CMK (cell line): Measurements from ENCODE around the gene ANKFN1.

Experiments
- DNase-seq: peaks from one replicate; pipeline ENCODE4 v3.0.0-alpha.2; 2010; ENCODE audit warnings: low read depth

The ANKFN1 gene

GRCh38 chr17:56447171-56447570, 293.9 kb downstream of the ANKFN1 start:
- no peak for DNase-seq

GRCh38 chr17:56448371-56448770, 295.1 kb downstream of the ANKFN1 start:
- no peak for DNase-seq

DNA sequence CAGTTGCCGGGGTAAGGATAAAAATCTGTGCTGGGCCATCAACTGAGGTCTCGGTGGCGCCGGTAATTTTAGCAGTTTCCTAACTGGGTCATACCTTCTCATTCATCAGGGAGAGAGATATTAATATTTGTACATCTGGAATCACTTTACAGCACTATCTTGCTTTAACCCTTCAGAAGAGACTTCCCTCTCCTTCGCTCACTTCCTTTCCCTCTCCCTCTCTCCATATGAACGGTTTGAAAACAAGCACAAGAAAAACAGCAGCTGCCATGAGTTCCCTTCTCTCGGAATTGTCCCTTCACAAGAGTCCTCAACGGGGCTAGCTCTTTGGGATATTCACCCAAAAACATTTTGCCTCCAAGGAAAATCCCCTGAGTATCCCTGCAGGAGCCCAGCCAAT, 295.9 kb downstream of the ANKFN1 start:
- DNase-seq, result no peak

DNA sequence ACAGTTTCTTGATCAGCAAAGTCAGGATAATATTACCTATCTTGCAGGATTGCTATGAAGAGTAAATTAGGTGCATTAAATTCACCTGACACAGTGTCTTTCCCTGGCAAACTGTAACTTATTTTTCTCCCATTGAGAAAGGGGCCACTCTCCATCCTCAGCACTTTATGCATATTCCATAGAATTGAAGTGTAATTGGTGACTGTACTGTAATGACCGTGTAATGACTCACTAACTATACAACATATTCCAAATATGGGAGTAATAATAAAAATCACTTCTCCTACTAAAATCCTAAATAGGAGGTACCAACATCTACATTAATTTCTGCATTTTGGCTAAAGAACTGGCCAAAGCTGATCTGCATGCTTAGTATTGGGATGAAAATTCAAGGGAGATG, 298.4 kb downstream of the ANKFN1 start:
- no peak for DNase-seq

GRCh38 chr17:56452461-56452860, 299.2 kb downstream of the ANKFN1 start:
- no peak for DNase-seq

DNA sequence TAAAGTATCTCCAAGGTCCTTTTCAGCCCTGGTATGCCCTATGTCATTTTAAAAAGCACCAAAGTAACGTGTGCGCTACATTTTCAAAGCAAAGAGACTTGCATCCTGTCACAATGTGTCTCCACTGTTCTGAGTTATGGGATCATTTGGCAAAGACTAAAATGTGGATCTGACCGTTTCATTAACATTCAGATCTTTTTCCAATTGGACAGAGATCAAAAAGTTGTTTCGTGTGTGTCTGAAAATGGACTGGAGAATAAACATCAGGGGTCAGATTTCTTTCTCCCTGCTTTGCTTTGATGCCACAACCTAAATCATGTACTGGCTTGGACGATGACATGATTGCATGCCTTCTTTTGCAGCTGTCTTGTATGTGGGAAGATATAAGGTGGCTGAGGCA, 304.2 kb downstream of the ANKFN1 start:
- no peak for DNase-seq

GRCh38 chr17:56465886-56466285, 312.6 kb downstream of the ANKFN1 start:
- no peak for DNase-seq

GRCh38 chr17:56468840-56469239, 315.6 kb downstream of the ANKFN1 start:
- DNase-seq, result no peak

- no peak for DNase-seq
Observed at GRCh38 chr17:56471696-56472095, 318.4 kb downstream of the ANKFN1 start.

- no peak for DNase-seq
Observed at GRCh38 chr17:56475116-56475515, 321.8 kb downstream of the ANKFN1 start.

DNA sequence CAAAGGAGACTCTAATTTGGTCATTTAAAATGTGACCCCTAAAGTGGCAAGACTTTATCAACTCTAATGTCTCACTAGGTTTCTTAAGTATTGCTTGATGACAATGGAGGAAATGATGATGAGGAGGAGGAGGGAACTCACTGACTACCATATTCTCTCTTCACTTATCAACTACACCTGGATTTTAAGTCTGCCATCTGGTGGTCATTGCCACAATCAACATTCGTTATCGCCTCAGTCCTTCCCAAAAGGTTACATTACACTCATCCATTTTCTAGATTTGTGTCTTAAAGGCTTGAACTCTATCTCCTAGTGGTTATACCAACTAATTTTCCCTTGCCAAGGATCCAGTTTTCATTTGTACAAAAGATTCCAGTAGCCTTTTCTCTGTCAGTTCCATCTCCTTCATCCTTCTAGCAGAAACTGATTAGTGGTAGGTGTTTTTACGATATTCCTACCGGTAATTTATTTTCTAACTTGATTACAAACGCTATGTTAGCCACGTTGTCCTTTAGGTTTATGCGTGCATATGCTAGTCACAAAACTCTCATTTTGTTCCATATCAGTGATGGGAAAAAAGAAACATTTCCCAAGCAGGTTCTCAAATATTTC, 325.7 kb downstream of the ANKFN1 start:
- peak; percentile 4 for DNase-seq

DNA sequence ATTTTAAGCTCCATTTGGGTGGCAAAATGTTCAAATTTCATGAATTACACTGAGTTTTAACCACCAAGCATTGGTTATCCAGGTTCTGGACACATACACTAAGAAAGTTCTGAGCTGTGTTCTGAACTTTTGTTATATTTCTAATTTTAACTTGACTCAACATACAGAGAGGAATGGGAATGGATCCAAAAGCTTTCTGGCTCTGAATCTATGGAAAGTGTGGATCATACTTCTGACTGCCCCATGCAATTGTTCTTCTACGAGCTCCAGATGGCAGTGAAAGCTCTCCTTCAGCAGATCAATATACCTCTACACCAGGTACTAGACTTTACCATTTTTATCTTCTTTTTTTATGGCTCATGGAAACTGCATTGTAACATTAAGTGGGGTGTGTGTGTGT, 327.2 kb downstream of the ANKFN1 start:
- no peak for DNase-seq

DNA sequence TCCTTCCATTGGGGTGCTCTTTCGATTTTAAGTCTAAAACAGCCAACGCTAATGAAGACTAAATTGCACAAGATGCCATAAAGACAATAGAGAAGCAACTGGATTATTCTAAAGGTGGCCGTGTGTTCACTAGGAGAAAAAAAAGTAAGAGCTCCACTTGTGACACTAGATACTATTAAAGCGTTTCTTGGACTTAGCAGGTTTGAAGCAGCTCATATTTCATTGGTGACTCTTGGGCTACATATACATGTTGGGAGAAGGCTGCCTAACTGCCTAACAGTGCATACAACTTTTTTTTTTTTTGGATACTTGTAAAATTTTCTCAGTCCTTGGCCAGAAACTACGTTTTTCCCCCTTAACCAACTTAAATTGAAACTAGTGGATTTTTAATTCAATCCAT, 328.4 kb downstream of the ANKFN1 start:
- no peak for DNase-seq

DNA sequence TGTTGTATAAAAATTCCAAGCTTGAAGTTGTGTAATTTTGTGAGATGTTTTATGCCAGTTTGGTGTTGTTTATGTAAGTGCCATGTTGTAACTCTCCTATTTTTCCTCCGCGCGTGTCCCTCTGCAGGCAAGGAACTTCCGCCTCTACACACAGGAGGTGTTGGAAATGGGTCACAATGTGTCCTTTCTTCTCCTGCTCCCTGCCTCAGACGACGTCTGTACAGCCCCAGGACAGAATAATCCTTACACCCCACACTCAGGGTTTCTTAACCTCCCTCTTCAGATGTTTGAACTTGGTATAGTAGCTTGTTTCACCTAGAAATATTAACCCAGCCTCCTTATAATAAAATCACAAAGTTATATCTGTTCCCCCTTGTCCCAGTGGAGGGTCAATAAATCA, 329.0 kb downstream of the ANKFN1 start:
- DNase-seq, result no peak

DNA sequence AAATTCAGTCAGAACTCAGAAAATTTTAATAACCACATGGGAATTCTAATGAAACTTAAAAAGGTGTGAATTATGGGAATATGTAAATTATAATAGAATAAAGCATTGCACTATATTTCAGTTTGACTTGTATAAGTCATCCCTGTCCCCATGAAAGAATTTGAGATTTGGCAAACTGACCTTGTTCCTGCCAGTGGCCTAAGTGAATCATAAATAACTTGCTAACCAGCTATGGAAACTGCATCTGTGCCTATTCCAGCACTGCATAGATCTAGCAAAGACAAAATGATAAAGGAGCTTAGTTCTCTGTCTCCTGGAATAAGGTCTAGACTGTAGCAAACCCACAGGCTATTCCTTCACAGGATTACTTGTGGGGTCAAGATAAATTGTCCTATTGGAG, 333.5 kb downstream of the ANKFN1 start:
- DNase-seq, result no peak

DNA sequence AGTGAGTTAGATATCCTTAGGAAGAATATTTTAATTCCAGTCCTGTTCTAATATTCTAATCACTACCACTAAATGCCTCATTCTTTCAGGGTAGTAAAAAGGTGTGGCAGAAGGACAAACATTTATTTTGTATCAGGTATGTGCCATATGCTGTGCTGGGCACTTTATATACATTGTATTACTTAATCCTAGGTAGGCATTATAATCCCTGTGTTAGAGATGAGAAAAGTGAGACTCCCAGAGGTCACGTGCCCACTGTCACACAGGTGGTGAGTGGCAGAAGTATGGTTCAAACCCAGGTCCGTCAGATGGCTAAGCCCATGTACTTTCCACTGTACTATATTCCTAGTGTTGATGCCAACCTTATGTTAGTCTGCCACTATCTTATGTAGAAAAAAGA, 335.5 kb downstream of the ANKFN1 start:
- DNase-seq, result no peak

DNA sequence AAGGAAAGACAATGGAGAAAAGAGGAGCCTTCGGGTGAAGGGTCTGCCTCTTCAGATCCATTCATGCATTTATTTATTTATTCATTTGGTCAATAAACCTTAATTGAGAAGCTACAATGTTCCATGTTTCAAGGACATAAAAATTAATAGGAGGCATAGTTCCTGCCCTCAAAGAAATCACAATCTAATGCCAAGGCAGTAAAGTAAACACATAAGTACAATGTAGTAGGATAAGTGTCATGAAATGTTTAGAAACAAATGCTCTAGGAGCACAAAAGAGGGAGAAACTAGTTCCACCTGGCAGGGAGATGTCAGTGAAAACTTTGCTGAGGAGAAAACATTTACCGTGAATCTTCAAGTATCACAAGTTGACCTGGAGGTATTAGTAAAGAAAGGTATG, 336.7 kb downstream of the ANKFN1 start:
- DNase-seq, result no peak

- DNase-seq, result no peak
Observed at GRCh38 chr17:56495556-56495955, 342.3 kb downstream of the ANKFN1 start.

GRCh38 chr17:56497132-56497531, 343.9 kb downstream of the ANKFN1 start:
- no peak for DNase-seq

- DNase-seq, result no peak
Observed at GRCh38 chr17:56499799-56500388, 346.6 kb downstream of the ANKFN1 start.

DNA sequence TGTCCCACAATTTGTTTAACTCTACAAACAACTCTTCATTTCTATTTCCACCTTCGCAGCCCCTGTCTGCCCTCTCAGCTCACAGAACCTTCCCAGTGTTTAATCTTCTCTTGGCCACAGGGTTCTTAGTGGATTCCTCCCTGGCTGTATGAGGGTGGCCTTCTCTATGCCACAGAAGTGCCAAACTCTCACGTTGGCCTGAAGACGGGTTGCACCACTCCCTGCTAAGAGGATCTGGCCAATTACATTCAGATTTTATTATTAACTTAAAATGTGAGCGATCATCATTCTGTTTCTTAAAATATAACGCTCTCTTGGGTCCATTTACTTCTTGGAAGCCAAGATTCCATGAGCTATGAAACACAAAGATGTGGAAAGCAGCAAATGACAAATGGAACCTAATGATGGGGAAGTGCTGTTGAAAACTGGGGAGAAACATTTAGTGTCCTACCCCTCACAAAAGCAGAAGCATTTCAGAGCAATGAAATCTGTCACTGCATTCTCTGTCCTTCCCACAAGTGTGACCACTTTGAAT, 348.9 kb downstream of the ANKFN1 start:
- no peak for DNase-seq

- DNase-seq, result no peak
Observed at GRCh38 chr17:56505154-56505756, 352.0 kb downstream of the ANKFN1 start.

- no peak for DNase-seq
Observed at GRCh38 chr17:56506349-56506748, 353.1 kb downstream of the ANKFN1 start.
